HepG2 (cell line): ENCODE results near the gene LIM2. TPM values are rescaled to one million over a fixed set of nuclear protein-coding genes. Genes with fewer than 3 reads are reported as not detected.

ENCODE experiments used
- CENPX ChIP-seq: sonication (generic); formaldehyde crosslinking; IDR thresholded peaks from 2 replicates; pipeline ENCODE4 v1.9.0; 2021; ENCODE audit warnings: mild to moderate bottlenecking, missing genetic modification reagents, moderate library complexity
- HIC2 ChIP-seq: sonication (generic); formaldehyde crosslinking; IDR thresholded peaks from 2 replicates; pipeline ENCODE4 v1.9.0; 2022; ENCODE audit warnings: low read depth, missing genetic modification reagents
- HMGXB4 ChIP-seq, 2 experiments: sonication (generic) in 1 of 2; formaldehyde crosslinking in 1 of 2; IDR thresholded peaks; 2 replicates each; pipeline versions ENCODE4 v1.4.0 to v1.6.1; 2018 to 2020; ENCODE audit warnings: missing genetic modification reagents in 2 of 2, borderline replicate concordance in 1 of 2, low read depth in 1 of 2, mild to moderate bottlenecking in 1 of 2, missing biosample characterization in 1 of 2
- JARID2 ChIP-seq: sonication (generic); formaldehyde crosslinking; IDR thresholded peaks from 2 replicates; pipeline ENCODE4 v1.8.1; 2023; ENCODE audit warnings: missing genetic modification reagents, inconsistent platforms; ENCODE audit not compliant: insufficient replicate concordance
- KIAA2018 ChIP-seq: sonication (generic); formaldehyde crosslinking; IDR thresholded peaks from 2 replicates; pipeline ENCODE4 v1.5.0; 2020; ENCODE audit warnings: mild to moderate bottlenecking, missing genetic modification reagents, borderline replicate concordance
- KLF16 ChIP-seq, 2 experiments: sonication (generic) in 1 of 2; formaldehyde crosslinking in 1 of 2; IDR thresholded peaks; 2 replicates each; pipeline versions ENCODE4 v1.6.1 to v1.8.0; 2016 to 2023; ENCODE audit warnings: missing genetic modification reagents in 2 of 2, missing compliant biosample characterization in 1 of 2
- STAT6 ChIP-seq: sonication (generic); formaldehyde crosslinking; IDR thresholded peaks from 2 replicates; pipeline ENCODE4 v1.4.0; 2020; ENCODE audit warnings: missing genetic modification reagents, mild to moderate bottlenecking, borderline replicate concordance
- TAF1 ChIP-seq: sonication (generic); formaldehyde crosslinking; IDR thresholded peaks from 2 replicates; pipeline ENCODE4 v1.4.0; 2020; ENCODE audit warnings: missing genetic modification reagents
- ZNF616 ChIP-seq: sonication (generic); formaldehyde crosslinking; IDR thresholded peaks from 2 replicates; pipeline ENCODE4 v1.5.0; 2020; ENCODE audit warnings: low read depth, mild to moderate bottlenecking, missing genetic modification reagents
- ZNF644 ChIP-seq: IDR thresholded peaks from 2 replicates; pipeline ENCODE4 v1.6.1; 2016; ENCODE audit warnings: low read depth
- polyA plus RNA-seq, 8 experiments: library from polyadenylated mRNA; depleted of rRNA in 3 of 8; stranded (reverse) in 7 of 8; unstranded in 1 of 8; fragments of >200 nt; fragmentation: Illumina TruSeq in 4 of 8; extraction: Trizol in 4 of 8; gene quantifications; 2 replicates each; pipeline versions ENCODE4 v1.2.1 to v1.2.3, GENCODE V29; 2011 to 2016; ENCODE audit warnings: low read depth in 4 of 8, missing spikeins in 1 of 8, mixed read lengths in 1 of 8; ENCODE audit not compliant: insufficient read depth in 1 of 8
- total RNA-seq, 5 experiments: library from RNA; depleted of rRNA; stranded (reverse); fragments of >200 nt; fragmentation: Illumina TruSeq; extraction: Trizol; gene quantifications; 2 replicates each; pipeline ENCODE4 v1.2.3, GENCODE V29; 2016; ENCODE audit warnings: low read depth in 1 of 5

LIM2 gene
- total and polyA plus RNA-seq, 2 of the 13 experiments (the other 11 are each of a cell fraction or from before 2014, with no cell fraction given), result 1.3 TPM; not detected in 1

GRCh38 chr19:51354742-51355148, 33.0 kb downstream of the LIM2 start (continued):
- TF ChIP-seq HIC2, result no peak
- TF ChIP-seq KIAA2018, result no peak
- TF ChIP-seq KLF16 (CRISPR knock-in tag; IDR thresholded peaks at IDR 0.05), result no peak; a peak in 1 of 4 replicates
- no peak for TF ChIP-seq ZNF616 (CRISPR knock-in tag)
- TF ChIP-seq JARID2 (CRISPR knock-in tag), result no peak
- no peak for TF ChIP-seq STAT6 (CRISPR knock-in tag)
- no peak for TF ChIP-seq TAF1 (CRISPR knock-in tag)
- TF ChIP-seq HMGXB4 (CRISPR knock-in tag; IDR thresholded peaks at IDR 0.05; ENCODE audit: borderline replicate concordance in 1 of 2, low read depth in 1 of 2), result no peak
- TF ChIP-seq CENPX (CRISPR knock-in tag), result no peak
- TF ChIP-seq ZNF644 (CRISPR knock-in tag), result no peak
